GM20000 (cell line): ENCODE data around the gene PIK3C2G.

Experiments used
- DNase-seq: peaks from one replicate; pipeline ENCODE4 v3.0.0; 2012; ENCODE audit warnings: low spot score
- CTCF ChIP-seq: IDR thresholded peaks from 2 replicates; pipeline ENCODE4 v1.5.1; 2012; ENCODE audit warnings: mild to moderate bottlenecking, control low read depth; ENCODE audit errors: extremely low read depth, missing control alignments

The PIK3C2G gene

GRCh38 chr12:18375583-18375982 is 114.3 kb downstream of the PIK3C2G start:
- TF ChIP-seq CTCF = no peak
- DNase-seq = no peak

GRCh38 chr12:18382236-18382885 is 121.0 kb downstream of the PIK3C2G start:
- no peak for DNase-seq
- no peak for TF ChIP-seq CTCF

GRCh38 chr12:18383203-18383602 is 121.9 kb downstream of the PIK3C2G start:
- no peak for DNase-seq
- TF ChIP-seq CTCF = no peak

GRCh38 chr12:18387706-18388105 is 126.4 kb downstream of the PIK3C2G start:
- no peak for DNase-seq
- no peak for TF ChIP-seq CTCF

GRCh38 chr12:18389820-18390219 is 128.5 kb downstream of the PIK3C2G start:
- DNase-seq = no peak

GRCh38 chr12:18391151-18391550 is 129.8 kb downstream of the PIK3C2G start:
- TF ChIP-seq CTCF = no peak
- no peak for DNase-seq

More at GRCh38 chr12:18389820-18390219, 128.5 kb downstream of the PIK3C2G start:
- TF ChIP-seq CTCF = no peak

GRCh38 chr12:18394742-18395141 is 133.4 kb downstream of the PIK3C2G start:
- no peak for DNase-seq
- TF ChIP-seq CTCF = no peak
